GM21529 (cell line): ENCODE results near the gene TMCO4.

Source experiments
- ATAC-seq: cut with Tn5 transposase; IDR thresholded peaks from one replicate; pipeline ENCODE4 v1.9.1; 2021; ENCODE audit not compliant: unreplicated experiment

The TMCO4 gene

DNA sequence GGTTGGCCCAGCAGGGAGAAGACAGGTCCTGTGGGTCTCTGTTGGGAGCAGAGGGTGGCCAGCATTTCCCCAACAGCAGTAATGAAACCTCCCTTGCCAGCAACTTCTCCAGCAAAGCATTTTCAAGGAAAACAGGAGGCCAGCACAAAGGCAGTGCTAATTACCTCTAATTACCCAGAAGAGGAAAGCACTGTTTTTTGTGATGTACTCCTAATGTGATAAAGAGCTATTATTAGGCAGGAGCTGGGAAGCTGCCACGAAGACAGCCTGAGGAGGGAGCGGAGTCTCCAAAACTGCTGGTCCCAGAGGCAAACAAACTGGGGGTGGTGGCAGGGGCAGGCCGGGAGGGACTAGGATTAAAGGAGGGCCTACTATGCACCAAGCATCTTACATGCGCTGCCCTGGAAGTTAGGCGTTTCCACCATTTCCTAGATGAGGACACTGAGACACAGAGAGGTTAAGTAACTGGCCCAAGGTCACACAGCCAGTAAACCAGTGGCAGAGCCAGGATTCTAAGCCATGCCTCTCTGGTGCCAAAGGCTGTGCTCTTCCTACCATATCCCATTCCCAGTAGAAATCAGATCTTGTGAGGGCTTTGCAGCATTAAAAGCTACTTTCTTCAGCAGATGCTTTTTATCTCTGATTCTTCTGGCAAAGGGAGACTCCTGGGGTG lies 110.5 kb downstream of the TMCO4 start:
- ATAC-seq = no peak

- ATAC-seq = no peak
These were observed 111.5 kb downstream of the TMCO4 start for GRCh38 chr1:19688041-19688842.

DNA sequence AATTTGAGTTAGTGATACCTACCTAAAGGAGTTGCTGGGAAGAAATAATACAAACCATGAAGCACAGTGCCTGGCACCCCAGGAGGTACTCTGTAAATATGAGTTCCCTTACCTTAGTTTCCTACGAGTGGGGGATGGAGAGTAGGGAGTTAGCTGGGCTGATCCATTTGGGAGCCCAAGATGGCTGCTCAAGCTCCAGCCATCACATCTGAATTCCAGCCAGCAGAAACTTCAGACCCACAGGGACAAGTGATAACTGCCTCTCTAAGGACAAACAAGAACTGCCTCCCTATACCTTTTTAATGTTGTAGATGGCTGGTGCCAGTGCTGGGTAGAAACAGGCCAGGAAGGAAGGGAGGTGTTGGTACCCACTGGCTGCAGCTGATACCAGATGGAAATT lies 112.3 kb downstream of the TMCO4 start:
- ATAC-seq = no peak

DNA sequence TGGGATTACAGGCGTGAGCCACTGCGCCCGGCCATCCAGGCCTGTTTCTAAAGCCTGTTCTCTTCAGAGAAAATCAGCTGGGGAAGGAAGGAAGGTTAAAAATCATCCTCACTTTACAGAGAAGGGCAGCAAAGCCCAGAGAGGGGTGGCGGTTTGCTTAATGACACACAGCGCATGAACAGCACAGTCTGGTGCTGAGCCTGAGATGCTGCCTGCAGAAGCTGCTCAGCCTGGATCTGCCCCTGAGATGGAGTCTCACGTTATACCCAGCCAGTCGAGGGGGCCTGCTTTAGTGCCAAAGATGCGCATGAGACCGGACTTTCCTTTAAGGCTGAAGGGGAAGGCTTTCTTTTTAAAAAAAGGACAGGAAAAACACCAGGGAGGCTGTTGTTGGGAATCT lies 113.7 kb downstream of the TMCO4 start:
- no peak for ATAC-seq

DNA sequence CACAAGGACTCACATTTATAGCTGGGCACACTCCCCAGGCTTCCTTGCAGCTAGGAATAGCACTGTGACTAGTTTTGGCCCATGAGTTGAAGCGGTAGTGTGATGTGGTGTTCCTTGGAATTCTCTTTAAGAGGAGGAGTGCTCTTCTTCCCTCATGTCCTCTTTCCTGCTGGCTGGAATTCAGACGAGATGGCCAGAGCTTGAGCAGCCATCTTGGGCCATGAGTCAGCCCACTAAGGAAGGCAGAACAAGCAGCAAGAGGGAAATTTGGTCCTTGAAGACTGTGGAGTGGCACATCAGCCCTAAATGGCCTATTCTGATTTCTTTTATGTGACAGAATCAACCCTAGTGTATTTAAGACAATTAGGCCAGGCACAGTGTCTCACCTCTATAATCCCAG lies 115.0 kb downstream of the TMCO4 start:
- ATAC-seq = no peak

GRCh38 chr1:19683351-19683750 lies 116.4 kb downstream of the TMCO4 start:
- ATAC-seq = no peak

DNA sequence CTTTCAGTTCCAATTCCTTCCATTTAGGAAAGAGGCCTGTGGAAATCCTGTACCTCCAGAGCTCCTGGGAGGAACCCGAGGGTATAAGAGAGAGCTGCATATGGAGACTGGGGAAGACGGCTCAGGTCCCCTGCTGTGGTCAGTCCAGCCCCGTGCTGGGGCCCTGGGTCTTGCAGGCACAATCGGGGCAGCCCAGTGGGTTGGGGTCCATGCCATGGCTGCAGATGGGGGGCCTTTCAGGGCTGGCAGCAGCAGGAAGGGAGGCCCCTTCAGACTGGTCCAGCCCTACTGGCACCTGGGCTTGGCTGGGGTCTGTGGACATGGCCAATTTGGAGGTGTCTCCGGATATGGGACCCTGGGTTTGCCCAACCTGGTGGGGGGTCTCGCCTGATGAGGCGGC lies 116.8 kb downstream of the TMCO4 start:
- no peak for ATAC-seq

DNA sequence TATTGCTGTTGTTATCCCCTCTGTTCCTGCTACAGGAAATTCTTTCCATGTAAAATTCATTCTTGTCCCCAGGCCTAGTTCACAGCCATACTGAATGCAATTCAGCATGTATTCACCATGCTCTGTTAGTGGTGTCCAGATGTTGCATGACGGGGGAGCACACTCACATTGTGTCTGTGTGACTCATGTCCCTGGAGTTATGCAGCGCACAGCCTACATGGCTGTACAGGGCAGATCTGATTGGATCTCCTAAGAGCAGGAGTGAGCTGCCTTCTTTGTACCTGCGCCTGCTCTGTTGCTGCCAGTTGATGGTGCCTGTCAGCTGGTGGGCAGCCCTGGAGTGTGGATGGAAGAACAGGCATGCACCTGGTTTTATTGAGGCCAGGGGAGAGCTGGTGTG lies 117.5 kb downstream of the TMCO4 start:
- no peak for ATAC-seq

DNA sequence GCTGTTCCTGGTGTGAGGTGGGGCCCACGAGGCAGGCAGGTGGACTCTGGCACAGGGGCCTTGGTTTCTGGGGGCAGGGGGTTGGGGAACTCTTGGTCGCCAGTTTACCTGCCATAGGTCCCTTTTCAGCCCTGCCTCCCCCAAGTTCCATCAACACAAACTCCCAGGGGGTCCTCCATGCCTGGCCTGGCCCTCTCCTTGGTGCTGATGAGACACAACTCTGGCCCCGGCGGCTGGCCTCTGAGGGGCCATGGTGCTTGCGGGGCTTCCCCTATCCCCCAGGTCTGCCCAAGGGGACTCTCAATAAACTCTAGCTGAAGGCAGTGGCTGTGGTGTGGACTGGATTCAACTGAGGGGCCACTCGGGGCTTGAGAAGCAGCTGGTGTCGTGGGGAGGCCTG lies 119.1 kb downstream of the TMCO4 start:
- no peak for ATAC-seq

- no peak for ATAC-seq
These were observed 120.0 kb downstream of the TMCO4 start for GRCh38 chr1:19679691-19680090.

- ATAC-seq = no peak
These were observed 120.7 kb downstream of the TMCO4 start for GRCh38 chr1:19678931-19679453.

GRCh38 chr1:19678493-19678892 lies 121.2 kb downstream of the TMCO4 start:
- no peak for ATAC-seq

GRCh38 chr1:19676438-19676922 lies 123.2 kb downstream of the TMCO4 start:
- ATAC-seq = no peak

DNA sequence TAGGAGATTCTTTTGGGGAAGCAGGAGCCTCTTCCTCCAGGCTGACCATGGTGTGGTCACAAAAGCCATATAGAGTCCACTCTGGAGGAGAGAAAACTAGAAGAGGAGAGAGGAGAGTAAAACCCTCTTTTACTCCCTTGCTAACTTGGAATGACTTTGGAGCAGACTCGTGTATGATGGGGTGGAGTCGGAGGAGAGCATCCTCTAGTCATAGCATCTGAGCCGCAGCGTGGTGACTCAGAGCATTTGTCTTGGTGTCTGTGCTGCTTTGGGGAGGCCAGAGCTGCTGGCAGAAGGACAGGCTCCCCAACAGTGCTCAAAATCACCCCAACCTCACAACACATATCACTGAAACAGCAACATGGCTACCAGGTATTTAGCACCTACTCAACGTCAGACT lies 123.9 kb downstream of the TMCO4 start:
- ATAC-seq = no peak

DNA sequence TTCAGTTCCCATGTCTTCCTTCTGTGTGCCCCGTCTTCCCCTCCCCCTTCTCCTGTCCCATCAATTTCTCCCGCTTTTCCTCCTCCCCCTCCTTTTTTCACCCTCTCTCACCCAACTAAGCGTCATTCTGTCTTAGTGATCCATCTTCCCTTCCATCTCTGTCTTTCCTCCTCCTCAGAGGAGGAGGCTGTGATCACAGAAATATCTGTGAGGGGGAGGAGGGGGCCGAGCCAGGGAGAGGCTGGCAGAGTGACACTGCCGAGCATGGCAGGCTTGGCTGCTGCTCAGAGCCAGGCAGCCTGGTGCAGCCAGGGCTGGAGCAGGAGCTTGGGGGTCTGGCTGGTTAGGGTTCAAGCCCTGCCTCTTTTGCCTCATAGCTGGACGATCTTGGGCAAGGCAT lies 127.5 kb downstream of the TMCO4 start:
- ATAC-seq = no peak

- no peak for ATAC-seq
These were observed 128.9 kb downstream of the TMCO4 start for GRCh38 chr1:19670787-19671186.

GRCh38 chr1:19668888-19669287 lies 130.8 kb downstream of the TMCO4 start:
- ATAC-seq = no peak

DNA sequence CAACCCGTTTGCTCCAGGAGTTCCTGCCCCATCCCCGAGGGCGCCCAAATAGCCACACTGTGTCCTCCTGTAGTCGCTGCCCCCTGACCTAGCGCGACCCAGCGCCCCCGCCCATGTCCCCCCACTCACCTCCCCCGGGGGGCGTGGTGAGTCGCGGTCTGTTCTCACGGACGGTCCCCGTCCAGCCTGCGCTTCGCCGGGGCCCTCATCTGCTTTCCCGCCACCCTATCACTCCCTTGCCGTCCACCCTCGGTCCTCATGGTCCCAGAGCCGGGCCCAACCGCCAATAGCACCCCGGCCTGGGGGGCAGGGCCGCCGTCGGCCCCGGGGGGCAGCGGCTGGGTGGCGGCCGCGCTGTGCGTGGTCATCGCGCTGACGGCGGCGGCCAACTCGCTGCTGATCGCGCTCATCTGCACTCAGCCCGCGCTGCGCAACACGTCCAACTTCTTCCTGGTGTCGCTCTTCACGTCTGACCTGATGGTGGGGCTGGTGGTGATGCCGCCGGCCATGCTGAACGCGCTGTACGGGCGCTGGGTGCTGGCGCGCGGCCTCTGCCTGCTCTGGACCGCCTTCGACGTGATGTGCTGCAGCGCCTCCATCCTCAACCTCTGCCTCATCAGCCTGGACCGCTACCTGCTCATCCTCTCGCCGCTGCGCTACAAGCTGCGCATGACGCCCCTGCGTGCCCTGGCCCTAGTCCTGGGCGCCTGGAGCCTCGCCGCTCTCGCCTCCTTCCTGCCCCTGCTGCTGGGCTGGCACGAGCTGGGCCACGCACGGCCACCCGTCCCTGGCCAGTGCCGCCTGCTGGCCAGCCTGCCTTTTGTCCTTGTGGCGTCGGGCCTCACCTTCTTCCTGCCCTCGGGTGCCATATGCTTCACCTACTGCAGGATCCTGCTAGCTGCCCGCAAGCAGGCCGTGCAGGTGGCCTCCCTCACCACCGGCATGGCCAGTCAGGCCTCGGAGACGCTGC lies 133.9 kb downstream of the TMCO4 start:
- ATAC-seq = no peak

- no peak for ATAC-seq
These were observed 134.6 kb downstream of the TMCO4 start for GRCh38 chr1:19665186-19665495.

GRCh38 chr1:19664453-19665185 lies 135.1 kb downstream of the TMCO4 start, which contains the start of gene HTR6:
Gene HTR6, plus strand, starts transcription at chr1:19664875. Its CDS starts 879 bp downstream, at chr1:19665754.
- ATAC-seq = no peak
